Left ventricle myocardium inferior (tissue), 1 donor: ENCODE data around the gene BTBD9. TPM values are rescaled to one million over a fixed set of nuclear protein-coding genes. Genes with fewer than 3 reads are reported as not detected.

Experiments used
- DNase-seq: peaks from one replicate; pipeline ENCODE4 v3.0.0-alpha.2; 2020
- H3K27ac ChIP-seq: fragments of 200-600 bp; replicated peaks from 2 replicates; pipeline ENCODE4 v1.8.0; 2021
- H3K27me3 ChIP-seq: fragments of 200-600 bp; 2 replicates; pipeline ENCODE4 v1.8.0; 2021; ENCODE audit warnings: low read depth
- H3K36me3 ChIP-seq: fragments of 200-600 bp; 2 replicates; pipeline ENCODE4 v1.8.0; 2021
- H3K4me1 ChIP-seq: fragments of 200-600 bp; 2 replicates; pipeline ENCODE4 v1.8.0; 2021
- H3K4me3 ChIP-seq: fragments of 200-600 bp; 2 replicates; pipeline ENCODE4 v1.8.0; 2021; ENCODE audit warnings: mild to moderate bottlenecking, moderate library complexity
- H3K9me3 ChIP-seq: fragments of 200-600 bp; replicated peaks from 2 replicates; pipeline ENCODE4 v1.8.0; 2021
- CTCF ChIP-seq: fragments of 200-600 bp; IDR thresholded peaks from 2 replicates; pipeline ENCODE4 v1.8.0; 2021; ENCODE audit warnings: antibody characterized with exemption, mild to moderate bottlenecking, borderline replicate concordance
- intact Hi-C: fragments of 100-400 bp; cut with micrococcal nuclease; formaldehyde crosslinking; loops from one replicate; pipeline ENCODE4 v1.11.0; 2022
- total RNA-seq: library from RNA; stranded (reverse); fragmentation: NEBNext Ultra II Directional; extraction: Animal tissue kit (Norgen Biotek cat#: 25700); gene quantifications from one replicate; pipeline ENCODE4 v1.2.1, GENCODE V29; 2021
- donor health status: DM: no; HTN: yes; CAD: no; lungs with severe emphysema.

Gene BTBD9
- total RNA-seq, 1 donor from 2014 or later, result 16.5 TPM

GRCh38 chr6:38503960-38504682 lies 135.6 kb downstream of the BTBD9 start:
- DNase-seq, result no peak
- H3K4me1 ChIP-seq, result peaks cover 9% of the 10 kb centered on the region
- no peak overlapping the region for H3K4me3 ChIP-seq
- intact Hi-C loops, result no loop called here
- no peaks in the 10 kb centered on the region for H3K9me3 ChIP-seq
- H3K27ac ChIP-seq, result no peak overlapping the region
- TF ChIP-seq CTCF, result no peak
- H3K27me3 ChIP-seq, result no peaks in the 10 kb centered on the region
- no peaks in the 10 kb centered on the region for H3K36me3 ChIP-seq

- Histone ChIP-seq H3K9me3 (no peaks in the 10 kb centered on the region), H3K27me3 (no peaks in the 10 kb centered on the region), H3K36me3 (no peaks in the 10 kb centered on the region), H3K27ac (no peak overlapping the region), H3K4me3 (no peak overlapping the region), H3K4me1 (peaks cover under 1% of the 10 kb centered on the region)
- no peak for DNase-seq
- TF ChIP-seq CTCF, result no peak
- intact Hi-C loops, result no loop called here
Observed at GRCh38 chr6:38503032-38503773, 136.5 kb downstream of the BTBD9 start.

- no peak for DNase-seq
- Histone ChIP-seq H3K4me3 (no peak overlapping the region), H3K27ac (no peak overlapping the region), H3K4me1 (no peaks in the 10 kb centered on the region), H3K36me3 (no peaks in the 10 kb centered on the region), H3K9me3 (no peaks in the 10 kb centered on the region), H3K27me3 (no peaks in the 10 kb centered on the region)
- no peak for TF ChIP-seq CTCF
- intact Hi-C loops, result no loop called here
Observed at GRCh38 chr6:38502423-38502822, 137.3 kb downstream of the BTBD9 start.

- no peaks in the 10 kb centered on the region for H3K9me3 ChIP-seq
- no peak for DNase-seq
- H3K27ac ChIP-seq, result no peak overlapping the region
- H3K36me3 ChIP-seq, result no peaks in the 10 kb centered on the region
- no peaks in the 10 kb centered on the region for H3K4me1 ChIP-seq
- no peak overlapping the region for H3K4me3 ChIP-seq
- TF ChIP-seq CTCF, result no peak
- intact Hi-C loops, result no loop called here
- no peaks in the 10 kb centered on the region for H3K27me3 ChIP-seq
Observed at GRCh38 chr6:38501931-38502330, 137.8 kb downstream of the BTBD9 start.

GRCh38 chr6:38499529-38500096 lies 140.1 kb downstream of the BTBD9 start:
- Histone ChIP-seq H3K36me3 (no peaks in the 10 kb centered on the region), H3K9me3 (no peaks in the 10 kb centered on the region), H3K4me3 (no peak overlapping the region), H3K27ac (no peak overlapping the region), H3K27me3 (no peaks in the 10 kb centered on the region), H3K4me1 (no peaks in the 10 kb centered on the region)
- intact Hi-C loops, result loop anchor here (10.0 kb wide), 2 partner anchors 465 to 705 kb away; no protein-coding TSS in a partner anchor
- TF ChIP-seq CTCF, result no peak
- no peak for DNase-seq
